Measurements from ENCODE around the gene CACNA1C. TPM values are rescaled to one million over a fixed set of nuclear protein-coding genes. Genes with fewer than 3 reads are reported as not detected.

The CACNA1C gene
- total RNA-seq, 4 donors from 2014 or later, result 2.0 to 4.2 (median 2.5) TPM

GRCh38 chr12:2187195-2187945 is 134.6 kb downstream of the CACNA1C start:
- no peak overlapping the region for H3K27ac ChIP-seq
- no peaks in the 10 kb centered on the region for H3K27me3 ChIP-seq
- no peak overlapping the region for H3K4me3 ChIP-seq (replicated peaks in 1 of 3)
- H3K9me3 ChIP-seq, result no peaks in the 10 kb centered on the region
- WGBS, 2 donors, result 85 to 91% methylated on average over 10 to 15 of the region's 15 CpGs
- intact Hi-C loops (cut with DNase I), result no loop called here
- no peaks in the 10 kb centered on the region for H3K36me3 ChIP-seq
- no peak for TF ChIP-seq POLR2A (IDR thresholded peaks at IDR 0.05)
- no peak for TF ChIP-seq CTCF (IDR thresholded peaks at IDR 0.05)
- peaks cover 0 to 2% of the 10 kb centered on the region in 2 donors for H3K4me1 ChIP-seq
- no peak for DNase-seq

GRCh38 chr12:2190085-2190484 is 137.3 kb downstream of the CACNA1C start:
- no peak overlapping the region for H3K27ac ChIP-seq
- intact Hi-C loops (cut with DNase I), result no loop called here
- no peaks in the 10 kb centered on the region for H3K4me1 ChIP-seq
- TF ChIP-seq POLR2A (IDR thresholded peaks at IDR 0.05), result no peak
- TF ChIP-seq CTCF (IDR thresholded peaks at IDR 0.05), result no peak
- no peaks in the 10 kb centered on the region for H3K27me3 ChIP-seq
- WGBS, 2 donors, result 78% methylated on average over 9 of the region's 9 CpGs
- DNase-seq, result no peak
- no peak overlapping the region for H3K4me3 ChIP-seq (replicated peaks in 1 of 3)
- H3K36me3 ChIP-seq, result no peaks in the 10 kb centered on the region
- H3K9me3 ChIP-seq, result no peaks in the 10 kb centered on the region

- no peak for DNase-seq
- no peak overlapping the region for H3K27ac ChIP-seq
- 92 to 96% methylated on average over 14 to 15 of the region's 15 CpGs for WGBS, 2 donors
- H3K9me3 ChIP-seq, result no peaks in the 10 kb centered on the region
- H3K4me3 ChIP-seq (replicated peaks in 1 of 3), result no peak overlapping the region
- no peaks in the 10 kb centered on the region for H3K27me3 ChIP-seq
- H3K36me3 ChIP-seq, result no peaks in the 10 kb centered on the region
- intact Hi-C loops (cut with DNase I), result no loop called here
- H3K4me1 ChIP-seq, result no peaks in the 10 kb centered on the region
- TF ChIP-seq POLR2A (IDR thresholded peaks at IDR 0.05) (no peak), CTCF (IDR thresholded peaks at IDR 0.05) (no peak)
Observed at GRCh38 chr12:2190896-2191533, 138.2 kb downstream of the CACNA1C start.

GRCh38 chr12:2191534-2192153 is 138.9 kb downstream of the CACNA1C start:
- no peaks in the 10 kb centered on the region for H3K9me3 ChIP-seq
- intact Hi-C loops (cut with DNase I), result no loop called here
- H3K4me3 ChIP-seq (replicated peaks in 1 of 3), result no peak overlapping the region
- no peaks in the 10 kb centered on the region for H3K36me3 ChIP-seq
- H3K27ac ChIP-seq, result no peak overlapping the region
- TF ChIP-seq CTCF (IDR thresholded peaks at IDR 0.05), result no peak
- no peak for TF ChIP-seq POLR2A (IDR thresholded peaks at IDR 0.05)
- no peaks in the 10 kb centered on the region for H3K4me1 ChIP-seq
- no peaks in the 10 kb centered on the region for H3K27me3 ChIP-seq
- DNase-seq, result no peak
- WGBS, 2 donors, result 94 to 97% methylated on average over 19 of the region's 19 CpGs

- H3K36me3 ChIP-seq, result no peaks in the 10 kb centered on the region
- 78 to 83% methylated on average over 10 of the region's 10 CpGs for WGBS, 2 donors
- no peaks in the 10 kb centered on the region for H3K4me1 ChIP-seq
- intact Hi-C loops (cut with DNase I), result no loop called here
- no peaks in the 10 kb centered on the region for H3K9me3 ChIP-seq
- no peak for DNase-seq
- H3K27me3 ChIP-seq, result no peaks in the 10 kb centered on the region
- H3K27ac ChIP-seq, result no peak overlapping the region
- no peak for TF ChIP-seq CTCF (IDR thresholded peaks at IDR 0.05)
- TF ChIP-seq POLR2A (IDR thresholded peaks at IDR 0.05), result no peak
- no peak overlapping the region for H3K4me3 ChIP-seq (replicated peaks in 1 of 3)
Observed at GRCh38 chr12:2192231-2192630, 139.4 kb downstream of the CACNA1C start.
